GM23338 (cell line): ENCODE data around the gene FOXR2. TPM values are rescaled to one million over a fixed set of nuclear protein-coding genes. Genes with fewer than 3 reads are reported as not detected.

Experiments used
- ATAC-seq: fragments of 200-7000 bp; cut with Tn5 transposase; 3 replicates; pipeline ENCODE4 v1.9.1; 2020
- DNase-seq: peaks from one replicate; pipeline ENCODE4 v3.0.0-alpha.2; 2015; ENCODE audit warnings: low spot score
- H2AFZ ChIP-seq: fragments of 200-600 bp; sonication (generic); 2 replicates; pipeline ENCODE4 v1.8.0; 2016; ENCODE audit warnings: antibody characterized with exemption, mild to moderate bottlenecking, moderate library complexity
- H3F3A ChIP-seq: fragments of 200-600 bp; sonication (generic); replicated peaks from 2 replicates; pipeline ENCODE4 v1.8.0; 2017; ENCODE audit warnings: antibody characterized with exemption, mixed run types, low read depth
- H3K27ac ChIP-seq: fragments of 200-600 bp; sonication (generic); 2 replicates; pipeline ENCODE4 v1.6.1; 2016; ENCODE audit warnings: low read depth
- H3K27me3 ChIP-seq: fragments of 200-600 bp; sonication (generic); 2 replicates; pipeline ENCODE4 v1.8.0; 2016; ENCODE audit warnings: mild to moderate bottlenecking, mixed run types, moderate library complexity; ENCODE audit not compliant: insufficient read depth
- H3K36me3 ChIP-seq: fragments of 200-600 bp; sonication (generic); 2 replicates; pipeline ENCODE4 v1.8.0; 2016; ENCODE audit warnings: mild to moderate bottlenecking; ENCODE audit not compliant: insufficient read depth
- H3K4me1 ChIP-seq: fragments of 200-600 bp; sonication (generic); 2 replicates; pipeline ENCODE4 v1.8.0; 2016; ENCODE audit warnings: mild to moderate bottlenecking, moderate library complexity; ENCODE audit not compliant: insufficient read depth
- H3K4me2 ChIP-seq: fragments of 200-600 bp; sonication (generic); 2 replicates; pipeline ENCODE4 v1.7.1; 2017; ENCODE audit warnings: mixed run types
- H3K4me3 ChIP-seq: fragments of 200-600 bp; sonication (generic); 2 replicates; pipeline ENCODE4 v1.6.1; 2016; ENCODE audit warnings: mixed run types
- H3K79me2 ChIP-seq: fragments of 200-600 bp; sonication (generic); replicated peaks from 2 replicates; pipeline ENCODE4 v1.8.0; 2017; ENCODE audit warnings: mild to moderate bottlenecking; ENCODE audit not compliant: insufficient read depth
- H3K9me2 ChIP-seq: fragments of 200-600 bp; sonication (generic); 2 replicates; pipeline ENCODE4 v1.8.0; 2017; ENCODE audit not compliant: insufficient read depth
- H4K20me1 ChIP-seq: fragments of 200-600 bp; sonication (generic); replicated peaks from 2 replicates; pipeline ENCODE4 v1.8.0; 2017; ENCODE audit warnings: mild to moderate bottlenecking; ENCODE audit not compliant: insufficient read depth
- H3K27ac Mint-ChIP-seq: 2 replicates; pipeline ENCODE4 v1.8.0; 2020; ENCODE audit warnings: inconsistent platforms, mild to moderate bottlenecking, moderate library complexity, mixed read lengths
- H3K27me3 Mint-ChIP-seq: 3 replicates; pipeline ENCODE4 v1.8.0; 2022; ENCODE audit warnings: low read depth, mild to moderate bottlenecking, moderate library complexity, mixed read lengths, inconsistent platforms; ENCODE audit not compliant: insufficient read depth, poor library complexity
- H3K36me3 Mint-ChIP-seq: 3 replicates; pipeline ENCODE4 v1.8.0; 2021; ENCODE audit warnings: low read depth, mild to moderate bottlenecking, inconsistent platforms, moderate library complexity, mixed read lengths
- H3K4me1 Mint-ChIP-seq: 3 replicates; pipeline ENCODE4 v1.8.0; 2020; ENCODE audit warnings: mild to moderate bottlenecking, inconsistent platforms, mixed read lengths
- H3K4me3 Mint-ChIP-seq: 3 replicates; pipeline ENCODE4 v1.8.0; 2021; ENCODE audit warnings: moderate library complexity, mild to moderate bottlenecking, inconsistent platforms, mixed read lengths
- H3K9me3 Mint-ChIP-seq: 3 replicates; pipeline ENCODE4 v1.8.0; 2020; ENCODE audit warnings: moderate library complexity, mild to moderate bottlenecking, inconsistent platforms, mixed read lengths
- CREB1 ChIP-seq: fragments of 250-450 bp; sonication (Bioruptor Pico); IDR thresholded peaks from 2 replicates; pipeline ENCODE4 v1.5.0; 2020; ENCODE audit warnings: low read depth, mild to moderate bottlenecking, moderate library complexity
- EZH2 ChIP-seq: fragments of 200-600 bp; sonication (generic); IDR thresholded peaks from one replicate; pipeline ENCODE4 v1.8.0; 2017; ENCODE audit warnings: antibody characterized with exemption, mild to moderate bottlenecking, low read depth; ENCODE audit not compliant: unreplicated experiment
- EZH2phosphoT487 ChIP-seq: fragments of 200-600 bp; sonication (generic); IDR thresholded peaks from one replicate; pipeline ENCODE4 v1.8.1; 2018; ENCODE audit warnings: antibody characterized with exemption; ENCODE audit not compliant: unreplicated experiment
- JUNB ChIP-seq: IDR thresholded peaks from one replicate; pipeline ENCODE4 v1.6.1; 2016; ENCODE audit warnings: antibody characterized with exemption; ENCODE audit not compliant: unreplicated experiment
- NANOG ChIP-seq: IDR thresholded peaks from 2 replicates; pipeline ENCODE4 v1.6.1; 2016; ENCODE audit warnings: antibody characterized with exemption, borderline replicate concordance
- POLR2AphosphoS5 ChIP-seq: IDR thresholded peaks from 2 replicates; pipeline ENCODE4 v1.6.1; 2016; ENCODE audit warnings: antibody characterized with exemption, low read depth
- STAT1 ChIP-seq: IDR thresholded peaks from one replicate; pipeline ENCODE4 v1.6.1; 2016; ENCODE audit warnings: antibody characterized with exemption; ENCODE audit not compliant: unreplicated experiment
- ZNF114 ChIP-seq: fragments of 250-450 bp; sonication (Bioruptor Pico); IDR thresholded peaks from 2 replicates; pipeline ENCODE4 v1.5.0; 2020; ENCODE audit warnings: mild to moderate bottlenecking, moderate library complexity
- ZNF331 ChIP-seq: fragments of 250-450 bp; sonication (Bioruptor Pico); IDR thresholded peaks from 2 replicates; pipeline ENCODE4 v1.5.0; 2020; ENCODE audit warnings: low read depth, mild to moderate bottlenecking, moderate library complexity
- polyA plus RNA-seq: library from polyadenylated mRNA; unstranded; fragments of >200 nt; fragmentation: Nextera tagmentation; extraction: Ambion mirVana; gene quantifications from 2 replicates; pipeline ENCODE4 v1.2.1, GENCODE V29; 2016
- total RNA-seq: library from RNA; depleted of rRNA; stranded (reverse); fragments of >200 nt; shearing (Covaris generic); gene quantifications from 2 replicates; pipeline ENCODE4 v1.2.3, GENCODE V29; 2014
- TF ChIP-seq, protein P1 (sequence below): fragments of 250-450 bp; sonication (Bioruptor Pico); IDR thresholded peaks from 2 replicates; pipeline ENCODE4 v1.5.0; 2020; ENCODE audit warnings: mild to moderate bottlenecking, moderate library complexity
- TF ChIP-seq, protein P2 (sequence below): IDR thresholded peaks from one replicate; pipeline ENCODE4 v1.6.1; 2018; ENCODE audit warnings: antibody characterized with exemption; ENCODE audit not compliant: unreplicated experiment

FOXR2 gene
- total and polyA plus RNA-seq, 2 experiments from 2014 or later, result not detected

DNA sequence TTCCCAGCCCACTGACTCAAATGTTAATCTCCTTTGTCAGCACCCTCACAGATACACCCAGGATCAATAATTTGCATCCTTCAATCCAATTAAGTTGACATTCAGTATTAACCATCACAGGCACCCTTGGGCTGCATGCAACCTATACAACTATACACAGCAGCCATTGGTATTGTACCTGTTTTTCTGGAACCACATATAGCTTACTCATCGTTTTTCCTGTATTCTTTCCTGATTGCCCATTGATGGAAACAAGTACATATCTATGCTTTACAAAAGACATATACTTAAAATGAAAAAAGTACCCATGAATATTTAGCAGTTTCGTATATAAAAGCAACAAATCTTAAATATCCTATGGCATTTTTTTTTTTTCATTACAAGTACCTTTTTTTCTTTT is 3.7 kb upstream of the FOXR2 start:
- Mint-ChIP-seq H3K27ac (no peak overlapping the region), H3K27me3 (peaks cover 4% of the 10 kb centered on the region), H3K9me3 (peaks cover 77% of the 10 kb centered on the region), H3K4me3 (no peak overlapping the region), H3K4me1 (no peaks in the 10 kb centered on the region), H3K36me3 (no peaks in the 10 kb centered on the region; the same call in 1 of the 3 replicates)
- Histone ChIP-seq H3F3A (no peaks in the 10 kb centered on the region), H3K27me3 (no peaks in the 10 kb centered on the region), H3K27ac (no peak overlapping the region), H3K79me2 (no peaks in the 10 kb centered on the region), H3K36me3 (no peaks in the 10 kb centered on the region), H3K4me2 (no peak overlapping the region), H4K20me1 (no peaks in the 10 kb centered on the region), H2AFZ (no peak overlapping the region), H3K4me1 (no peaks in the 10 kb centered on the region), H3K4me3 (no peak overlapping the region), H3K9me2 (no peaks in the 10 kb centered on the region)
- ATAC-seq (no peak), DNase-seq (no peak)
- TF ChIP-seq CREB1 (CRISPR knock-in tag) (no peak), NANOG (no peak), ZNF114 (CRISPR knock-in tag) (no peak), JUNB (no peak), POLR2AphosphoS5 (no peak), EZH2phosphoT487 (no peak), EZH2 (no peak), STAT1 (no peak), ZNF331 (no peak)
- TF ChIP-seq, protein P1, sequence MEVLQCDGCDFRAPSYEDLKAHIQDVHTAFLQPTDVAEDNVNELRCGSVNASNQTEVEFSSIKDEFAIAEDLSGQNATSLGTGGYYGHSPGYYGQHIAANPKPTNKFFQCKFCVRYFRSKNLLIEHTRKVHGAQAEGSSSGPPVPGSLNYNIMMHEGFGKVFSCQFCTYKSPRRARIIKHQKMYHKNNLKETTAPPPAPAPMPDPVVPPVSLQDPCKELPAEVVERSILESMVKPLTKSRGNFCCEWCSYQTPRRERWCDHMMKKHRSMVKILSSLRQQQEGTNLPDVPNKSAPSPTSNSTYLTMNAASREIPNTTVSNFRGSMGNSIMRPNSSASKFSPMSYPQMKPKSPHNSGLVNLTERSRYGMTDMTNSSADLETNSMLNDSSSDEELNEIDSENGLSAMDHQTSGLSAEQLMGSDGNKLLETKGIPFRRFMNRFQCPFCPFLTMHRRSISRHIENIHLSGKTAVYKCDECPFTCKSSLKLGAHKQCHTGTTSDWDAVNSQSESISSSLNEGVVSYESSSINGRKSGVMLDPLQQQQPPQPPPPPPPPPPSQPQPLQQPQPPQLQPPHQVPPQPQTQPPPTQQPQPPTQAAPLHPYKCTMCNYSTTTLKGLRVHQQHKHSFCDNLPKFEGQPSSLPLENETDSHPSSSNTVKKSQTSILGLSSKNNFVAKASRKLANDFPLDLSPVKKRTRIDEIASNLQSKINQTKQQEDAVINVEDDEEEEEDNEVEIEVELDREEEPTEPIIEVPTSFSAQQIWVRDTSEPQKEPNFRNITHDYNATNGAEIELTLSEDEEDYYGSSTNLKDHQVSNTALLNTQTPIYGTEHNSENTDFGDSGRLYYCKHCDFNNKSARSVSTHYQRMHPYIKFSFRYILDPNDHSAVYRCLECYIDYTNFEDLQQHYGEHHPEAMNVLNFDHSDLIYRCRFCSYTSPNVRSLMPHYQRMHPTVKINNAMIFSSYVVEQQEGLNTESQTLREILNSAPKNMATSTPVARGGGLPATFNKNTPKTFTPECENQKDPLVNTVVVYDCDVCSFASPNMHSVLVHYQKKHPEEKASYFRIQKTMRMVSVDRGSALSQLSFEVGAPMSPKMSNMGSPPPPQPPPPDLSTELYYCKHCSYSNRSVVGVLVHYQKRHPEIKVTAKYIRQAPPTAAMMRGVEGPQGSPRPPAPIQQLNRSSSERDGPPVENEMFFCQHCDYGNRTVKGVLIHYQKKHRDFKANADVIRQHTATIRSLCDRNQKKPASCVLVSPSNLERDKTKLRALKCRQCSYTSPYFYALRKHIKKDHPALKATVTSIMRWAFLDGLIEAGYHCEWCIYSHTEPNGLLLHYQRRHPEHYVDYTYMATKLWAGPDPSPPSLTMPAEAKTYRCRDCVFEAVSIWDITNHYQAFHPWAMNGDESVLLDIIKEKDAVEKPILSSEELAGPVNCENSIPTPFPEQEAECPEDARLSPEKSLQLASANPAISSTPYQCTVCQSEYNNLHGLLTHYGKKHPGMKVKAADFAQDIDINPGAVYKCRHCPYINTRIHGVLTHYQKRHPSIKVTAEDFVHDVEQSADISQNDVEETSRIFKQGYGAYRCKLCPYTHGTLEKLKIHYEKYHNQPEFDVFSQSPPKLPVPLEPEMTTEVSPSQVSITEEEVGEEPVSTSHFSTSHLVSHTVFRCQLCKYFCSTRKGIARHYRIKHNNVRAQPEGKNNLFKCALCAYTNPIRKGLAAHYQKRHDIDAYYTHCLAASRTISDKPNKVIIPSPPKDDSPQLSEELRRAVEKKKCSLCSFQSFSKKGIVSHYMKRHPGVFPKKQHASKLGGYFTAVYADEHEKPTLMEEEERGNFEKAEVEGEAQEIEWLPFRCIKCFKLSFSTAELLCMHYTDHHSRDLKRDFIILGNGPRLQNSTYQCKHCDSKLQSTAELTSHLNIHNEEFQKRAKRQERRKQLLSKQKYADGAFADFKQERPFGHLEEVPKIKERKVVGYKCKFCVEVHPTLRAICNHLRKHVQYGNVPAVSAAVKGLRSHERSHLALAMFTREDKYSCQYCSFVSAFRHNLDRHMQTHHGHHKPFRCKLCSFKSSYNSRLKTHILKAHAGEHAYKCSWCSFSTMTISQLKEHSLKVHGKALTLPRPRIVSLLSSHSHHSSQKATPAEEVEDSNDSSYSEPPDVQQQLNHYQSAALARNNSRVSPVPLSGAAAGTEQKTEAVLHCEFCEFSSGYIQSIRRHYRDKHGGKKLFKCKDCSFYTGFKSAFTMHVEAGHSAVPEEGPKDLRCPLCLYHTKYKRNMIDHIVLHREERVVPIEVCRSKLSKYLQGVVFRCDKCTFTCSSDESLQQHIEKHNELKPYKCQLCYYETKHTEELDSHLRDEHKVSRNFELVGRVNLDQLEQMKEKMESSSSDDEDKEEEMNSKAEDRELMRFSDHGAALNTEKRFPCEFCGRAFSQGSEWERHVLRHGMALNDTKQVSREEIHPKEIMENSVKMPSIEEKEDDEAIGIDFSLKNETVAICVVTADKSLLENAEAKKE, result no peak
- TF ChIP-seq, protein P2, sequence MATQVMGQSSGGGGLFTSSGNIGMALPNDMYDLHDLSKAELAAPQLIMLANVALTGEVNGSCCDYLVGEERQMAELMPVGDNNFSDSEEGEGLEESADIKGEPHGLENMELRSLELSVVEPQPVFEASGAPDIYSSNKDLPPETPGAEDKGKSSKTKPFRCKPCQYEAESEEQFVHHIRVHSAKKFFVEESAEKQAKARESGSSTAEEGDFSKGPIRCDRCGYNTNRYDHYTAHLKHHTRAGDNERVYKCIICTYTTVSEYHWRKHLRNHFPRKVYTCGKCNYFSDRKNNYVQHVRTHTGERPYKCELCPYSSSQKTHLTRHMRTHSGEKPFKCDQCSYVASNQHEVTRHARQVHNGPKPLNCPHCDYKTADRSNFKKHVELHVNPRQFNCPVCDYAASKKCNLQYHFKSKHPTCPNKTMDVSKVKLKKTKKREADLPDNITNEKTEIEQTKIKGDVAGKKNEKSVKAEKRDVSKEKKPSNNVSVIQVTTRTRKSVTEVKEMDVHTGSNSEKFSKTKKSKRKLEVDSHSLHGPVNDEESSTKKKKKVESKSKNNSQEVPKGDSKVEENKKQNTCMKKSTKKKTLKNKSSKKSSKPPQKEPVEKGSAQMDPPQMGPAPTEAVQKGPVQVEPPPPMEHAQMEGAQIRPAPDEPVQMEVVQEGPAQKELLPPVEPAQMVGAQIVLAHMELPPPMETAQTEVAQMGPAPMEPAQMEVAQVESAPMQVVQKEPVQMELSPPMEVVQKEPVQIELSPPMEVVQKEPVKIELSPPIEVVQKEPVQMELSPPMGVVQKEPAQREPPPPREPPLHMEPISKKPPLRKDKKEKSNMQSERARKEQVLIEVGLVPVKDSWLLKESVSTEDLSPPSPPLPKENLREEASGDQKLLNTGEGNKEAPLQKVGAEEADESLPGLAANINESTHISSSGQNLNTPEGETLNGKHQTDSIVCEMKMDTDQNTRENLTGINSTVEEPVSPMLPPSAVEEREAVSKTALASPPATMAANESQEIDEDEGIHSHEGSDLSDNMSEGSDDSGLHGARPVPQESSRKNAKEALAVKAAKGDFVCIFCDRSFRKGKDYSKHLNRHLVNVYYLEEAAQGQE, result no peak
